OCI-M2 (cell line): ENCODE measurements around the gene SETBP1.

Experiments used
- DNase-seq: peaks from one replicate; lab custom pipeline; 2025; ENCODE audit not compliant: unreplicated experiment; lab: John Stamatoyannopoulos, UW

The SETBP1 gene

GRCh38 chr18:44812426-44812825 lies 131.7 kb downstream of the SETBP1 start:
- no peak for DNase-seq

- no peak for DNase-seq
Measured at GRCh38 chr18:44813586-44813985, 132.9 kb downstream of the SETBP1 start.

- no peak for DNase-seq
Measured at GRCh38 chr18:44815108-44815507, 134.4 kb downstream of the SETBP1 start.

GRCh38 chr18:44816050-44816449 lies 135.4 kb downstream of the SETBP1 start:
- DNase-seq = no peak

GRCh38 chr18:44816477-44816876 lies 135.8 kb downstream of the SETBP1 start:
- DNase-seq = no peak

GRCh38 chr18:44817831-44818473 lies 137.3 kb downstream of the SETBP1 start:
- DNase-seq = no peak

GRCh38 chr18:44818668-44819403 lies 138.1 kb downstream of the SETBP1 start:
- no peak for DNase-seq

- no peak for DNase-seq
Measured at GRCh38 chr18:44819944-44820510, 139.3 kb downstream of the SETBP1 start.

GRCh38 chr18:44821924-44822323 lies 141.2 kb downstream of the SETBP1 start:
- DNase-seq = no peak

GRCh38 chr18:44823286-44823685 lies 142.6 kb downstream of the SETBP1 start:
- DNase-seq = no peak

- DNase-seq = no peak
Measured at GRCh38 chr18:44823782-44824181, 143.1 kb downstream of the SETBP1 start.

GRCh38 chr18:44824884-44825283 lies 144.2 kb downstream of the SETBP1 start:
- no peak for DNase-seq

GRCh38 chr18:44826418-44827259 lies 146.0 kb downstream of the SETBP1 start:
- no peak for DNase-seq

- DNase-seq = no peak
Measured at GRCh38 chr18:44828080-44828479, 147.4 kb downstream of the SETBP1 start.

- no peak for DNase-seq
Measured at GRCh38 chr18:44830581-44830980, 149.9 kb downstream of the SETBP1 start.

- DNase-seq = no peak
Measured at GRCh38 chr18:44833786-44834185, 153.1 kb downstream of the SETBP1 start.

GRCh38 chr18:44834867-44835469 lies 154.3 kb downstream of the SETBP1 start:
- no peak for DNase-seq

- no peak for DNase-seq
Measured at GRCh38 chr18:44835703-44836102, 155.0 kb downstream of the SETBP1 start.

- DNase-seq = no peak
Measured at GRCh38 chr18:44836263-44836662, 155.6 kb downstream of the SETBP1 start.

- no peak for DNase-seq
Measured at GRCh38 chr18:44837482-44838180, 156.9 kb downstream of the SETBP1 start.
